ENCODE measurements around the gene BRAF.

- TF ChIP-seq, protein P1, sequence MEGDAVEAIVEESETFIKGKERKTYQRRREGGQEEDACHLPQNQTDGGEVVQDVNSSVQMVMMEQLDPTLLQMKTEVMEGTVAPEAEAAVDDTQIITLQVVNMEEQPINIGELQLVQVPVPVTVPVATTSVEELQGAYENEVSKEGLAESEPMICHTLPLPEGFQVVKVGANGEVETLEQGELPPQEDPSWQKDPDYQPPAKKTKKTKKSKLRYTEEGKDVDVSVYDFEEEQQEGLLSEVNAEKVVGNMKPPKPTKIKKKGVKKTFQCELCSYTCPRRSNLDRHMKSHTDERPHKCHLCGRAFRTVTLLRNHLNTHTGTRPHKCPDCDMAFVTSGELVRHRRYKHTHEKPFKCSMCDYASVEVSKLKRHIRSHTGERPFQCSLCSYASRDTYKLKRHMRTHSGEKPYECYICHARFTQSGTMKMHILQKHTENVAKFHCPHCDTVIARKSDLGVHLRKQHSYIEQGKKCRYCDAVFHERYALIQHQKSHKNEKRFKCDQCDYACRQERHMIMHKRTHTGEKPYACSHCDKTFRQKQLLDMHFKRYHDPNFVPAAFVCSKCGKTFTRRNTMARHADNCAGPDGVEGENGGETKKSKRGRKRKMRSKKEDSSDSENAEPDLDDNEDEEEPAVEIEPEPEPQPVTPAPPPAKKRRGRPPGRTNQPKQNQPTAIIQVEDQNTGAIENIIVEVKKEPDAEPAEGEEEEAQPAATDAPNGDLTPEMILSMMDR (IDR thresholded peaks at IDR 0.05) = no peak
- no peak for TF ChIP-seq POLR2A (IDR thresholded peaks at IDR 0.05)
Measured at GRCh38 chr7:140810385-140810784, 114.3 kb downstream of the BRAF start.

All from right lobe of liver (tissue), 4 donors.